Dermis blood vessel endothelial cell (primary cell): ENCODE measurements around the gene RASGRP2. TPM values are rescaled to one million over a fixed set of nuclear protein-coding genes. Genes with fewer than 3 reads are reported as not detected.

Experiments
- DNase-seq: peaks from one replicate; pipeline ENCODE4 v3.0.0; 2010
- total RNA-seq: library from RNA; depleted of rRNA; stranded (reverse); fragments of >200 nt; gene quantifications from 2 replicates; pipeline ENCODE4 v1.2.3, GENCODE V29; 2014

RASGRP2 gene
- total RNA-seq, result 2.0 and 2.9 TPM in 2 replicates

- peak; percentile 49 for DNase-seq
Observed at GRCh38 chr11:64743591-64744543, at the start of gene RASGRP2. TSS of gene RASGRP2 (minus strand) at chr11:64744142. CDS start at chr11:64742866, 1,276 bp downstream.

- DNase-seq, result no peak
Observed at GRCh38 chr11:64792482-64792881, 48.5 kb upstream of the RASGRP2 start.

- DNase-seq, result no peak
Observed at GRCh38 chr11:64791781-64792291, 47.9 kb upstream of the RASGRP2 start.

GRCh38 chr11:64790205-64791095, 46.5 kb upstream of the RASGRP2 start:
- DNase-seq, result no peak

- no peak for DNase-seq
Observed at GRCh38 chr11:64789331-64790204, 45.6 kb upstream of the RASGRP2 start.

- no peak for DNase-seq
Observed at GRCh38 chr11:64788321-64789215, 44.6 kb upstream of the RASGRP2 start.

GRCh38 chr11:64787526-64788320, 43.8 kb upstream of the RASGRP2 start:
- peak; percentile 81 for DNase-seq

GRCh38 chr11:64786308-64786707, 42.4 kb upstream of the RASGRP2 start:
- DNase-seq, result no peak

- no peak for DNase-seq
Observed at GRCh38 chr11:64784813-64785581, 41.1 kb upstream of the RASGRP2 start.

- peak; percentile 100 for DNase-seq
Observed at GRCh38 chr11:64778473-64779298, 34.7 kb upstream of the RASGRP2 start, which contains the start of gene SF1. TSS of gene SF1 (minus strand) at chr11:64778542. CDS start at chr11:64778392, 150 bp downstream.

GRCh38 chr11:64778223-64778472, 34.2 kb upstream of the RASGRP2 start:
- no peak for DNase-seq

GRCh38 chr11:64777449-64778222, 33.7 kb upstream of the RASGRP2 start:
- peak; percentile 87 for DNase-seq

GRCh38 chr11:64776875-64777274, 32.9 kb upstream of the RASGRP2 start:
- no peak for DNase-seq

GRCh38 chr11:64776425-64776824, 32.5 kb upstream of the RASGRP2 start:
- DNase-seq, result no peak

GRCh38 chr11:64774144-64774543, 30.2 kb upstream of the RASGRP2 start:
- no peak for DNase-seq

GRCh38 chr11:64772303-64773018, 28.5 kb upstream of the RASGRP2 start:
- peak; percentile 59 for DNase-seq

GRCh38 chr11:64771861-64772260, 27.9 kb upstream of the RASGRP2 start:
- no peak for DNase-seq
